Stimulated activated CD4-positive, alpha-beta T cell treated with anti-CD3 and anti-CD28 coated beads, Interleukin-4, amount 100 ng/mL, for 4 hours (primary cell): ENCODE measurements around the gene PHF21B.

ENCODE experiments used
- DNase-seq, 2 experiments: peaks; one replicate each; pipeline ENCODE4 v3.0.0-alpha.2; 2020

PHF21B gene

GRCh38 chr22:45010532-45010900 lies 711 bp upstream of the PHF21B start:
- DNase-seq, result no peak

GRCh38 chr22:45008751-45009605 lies 827 bp downstream of the PHF21B start:
- no peak for DNase-seq

DNA sequence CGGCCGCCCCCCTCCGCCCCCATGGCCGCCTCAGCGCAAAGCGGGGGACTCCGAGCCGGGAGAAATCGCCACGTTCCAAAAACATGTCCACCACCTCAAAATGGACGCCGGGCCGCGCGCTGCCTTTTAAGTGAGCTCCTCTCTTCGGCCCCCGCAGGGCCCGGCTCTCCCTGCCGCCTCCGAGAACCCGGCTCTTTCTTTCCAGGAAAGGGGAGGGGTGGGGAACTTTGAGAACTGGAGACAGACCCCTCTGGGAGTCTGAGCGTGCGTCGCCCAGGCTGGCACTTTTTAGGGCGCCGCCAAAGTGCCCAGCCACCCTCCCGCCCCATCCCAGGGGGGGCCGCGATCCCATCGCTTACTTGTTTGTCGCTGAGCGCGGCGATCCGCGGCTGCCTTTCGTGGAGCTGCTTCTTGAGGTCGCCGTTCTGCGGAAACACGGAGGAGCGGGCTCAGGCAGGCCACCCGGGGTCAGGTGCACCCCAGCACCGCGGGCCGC lies 1.6 kb downstream of the PHF21B start:
- DNase-seq, result no peak

GRCh38 chr22:45007391-45008185 lies 2.2 kb downstream of the PHF21B start:
- no peak for DNase-seq

- no peak for DNase-seq
Measured at GRCh38 chr22:45006964-45007390, 2.8 kb downstream of the PHF21B start.

DNA sequence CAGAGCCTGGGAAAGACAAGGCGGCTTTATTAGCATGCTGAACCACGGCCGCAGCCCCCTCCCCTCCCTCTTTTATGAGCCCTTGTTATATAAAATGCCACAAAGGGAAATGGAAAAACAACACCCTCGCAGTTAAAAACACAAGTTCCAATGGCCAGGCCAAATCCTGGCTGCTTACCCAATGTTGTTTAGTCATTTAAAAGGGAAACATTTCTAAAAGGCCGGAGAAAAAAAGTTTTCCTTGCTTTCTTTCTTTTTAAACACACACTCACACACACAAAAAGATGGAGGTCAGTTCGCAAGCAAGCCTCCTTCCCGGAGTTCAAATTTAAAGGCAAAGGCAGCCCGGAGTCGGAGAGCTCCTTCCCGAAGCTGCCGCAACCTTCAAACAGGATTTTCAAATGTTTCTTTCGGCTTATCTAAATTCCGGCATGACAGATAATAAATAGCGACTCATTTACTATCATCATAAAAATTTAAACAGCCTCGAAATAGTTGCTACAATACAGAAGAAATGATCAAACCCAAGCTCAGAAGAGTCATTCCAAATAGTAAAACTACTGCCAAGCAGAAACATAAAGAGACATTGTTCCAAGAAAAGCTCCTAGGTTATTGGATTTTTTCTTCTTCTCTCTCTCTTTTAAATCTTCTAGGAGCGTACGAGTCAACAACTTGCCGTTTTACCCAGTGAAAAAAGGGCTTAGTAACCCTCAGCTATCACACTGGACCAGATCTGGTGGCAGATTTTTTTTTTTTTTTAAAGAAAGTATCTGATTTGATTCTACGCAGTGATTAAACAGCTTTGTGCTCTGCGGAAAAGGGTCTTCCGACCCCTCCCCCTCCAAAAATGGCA lies 3.5 kb downstream of the PHF21B start:
- no peak for DNase-seq

GRCh38 chr22:45001653-45002052 lies 8.2 kb downstream of the PHF21B start:
- no peak for DNase-seq

DNA sequence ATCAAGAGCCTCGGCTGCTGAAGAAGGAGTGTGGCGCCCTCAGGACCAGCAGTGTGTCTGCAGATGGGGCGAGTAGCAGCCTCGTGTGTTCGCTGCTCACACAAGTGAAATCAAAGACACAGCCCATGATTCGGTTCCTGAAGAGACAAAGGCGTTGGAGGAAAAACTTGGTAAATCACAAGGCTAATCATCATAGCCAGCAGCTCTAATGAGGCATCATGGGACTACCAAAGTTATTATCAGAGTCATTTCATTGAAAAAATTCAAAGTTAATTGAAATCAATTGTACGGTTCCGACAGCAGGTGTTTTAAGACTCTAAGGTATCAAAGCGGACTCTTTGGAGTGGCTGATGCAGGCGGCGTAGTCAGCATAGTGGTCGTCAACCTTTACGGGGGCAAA lies 9.5 kb downstream of the PHF21B start:
- DNase-seq, result no peak

- DNase-seq, result no peak
Measured at GRCh38 chr22:44999687-45000086, 10.1 kb downstream of the PHF21B start.

GRCh38 chr22:44999231-44999630 lies 10.6 kb downstream of the PHF21B start:
- DNase-seq, result no peak

DNA sequence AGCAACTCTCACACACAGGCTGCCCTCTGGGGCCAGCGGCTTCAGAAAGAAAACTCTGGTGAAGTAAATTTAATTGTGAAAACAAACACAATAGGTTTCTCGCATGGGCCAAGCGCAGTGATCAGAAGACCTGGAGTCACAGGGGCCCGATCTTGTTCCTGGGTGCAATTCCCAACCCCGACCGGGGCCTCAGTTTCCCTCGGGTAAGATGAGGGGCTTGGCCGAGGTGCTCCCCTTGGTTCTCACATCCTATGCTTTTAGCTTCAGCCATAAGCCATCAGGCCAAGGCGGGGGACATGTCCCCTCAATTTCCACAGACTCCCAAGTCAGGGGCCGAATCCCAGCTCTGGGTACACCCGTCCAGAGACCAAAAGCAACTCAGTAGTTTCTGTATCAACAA lies 11.5 kb downstream of the PHF21B start:
- no peak for DNase-seq

DNA sequence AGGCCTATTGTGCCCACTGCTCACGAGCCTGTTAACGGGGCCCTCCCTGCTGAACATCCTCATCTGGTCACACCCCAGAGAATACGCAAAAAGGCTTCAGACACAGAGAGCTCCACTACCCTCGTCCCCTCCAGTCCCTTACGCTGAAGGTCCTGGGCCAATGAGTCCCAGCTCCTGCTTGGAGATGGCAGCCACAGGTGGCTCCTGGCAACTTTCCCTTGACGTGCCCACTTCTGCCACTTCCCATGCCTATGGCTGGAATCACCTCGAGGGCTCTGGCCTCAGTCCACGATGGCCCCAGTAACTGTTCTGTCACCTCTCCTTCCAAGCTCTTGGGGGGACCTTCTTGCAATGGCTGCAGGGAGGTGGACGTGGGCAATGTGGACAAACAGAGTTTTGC lies 12.7 kb downstream of the PHF21B start:
- no peak for DNase-seq

DNA sequence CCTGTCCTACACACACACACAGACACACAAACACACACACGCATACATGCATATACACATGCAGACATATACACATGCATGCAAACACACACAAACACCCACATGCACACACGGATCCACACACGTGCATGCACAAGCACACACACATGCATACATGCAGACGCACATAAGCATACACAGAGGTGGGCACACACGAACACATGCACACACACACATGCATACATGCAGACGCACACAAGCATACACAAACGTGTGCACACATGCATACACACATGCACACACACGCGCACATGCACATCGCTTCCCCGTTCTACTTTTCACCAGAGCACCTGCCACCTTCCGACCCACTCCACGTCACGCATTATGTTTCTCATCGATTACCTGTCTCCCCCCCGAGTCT lies 13.2 kb downstream of the PHF21B start:
- no peak for DNase-seq

DNA sequence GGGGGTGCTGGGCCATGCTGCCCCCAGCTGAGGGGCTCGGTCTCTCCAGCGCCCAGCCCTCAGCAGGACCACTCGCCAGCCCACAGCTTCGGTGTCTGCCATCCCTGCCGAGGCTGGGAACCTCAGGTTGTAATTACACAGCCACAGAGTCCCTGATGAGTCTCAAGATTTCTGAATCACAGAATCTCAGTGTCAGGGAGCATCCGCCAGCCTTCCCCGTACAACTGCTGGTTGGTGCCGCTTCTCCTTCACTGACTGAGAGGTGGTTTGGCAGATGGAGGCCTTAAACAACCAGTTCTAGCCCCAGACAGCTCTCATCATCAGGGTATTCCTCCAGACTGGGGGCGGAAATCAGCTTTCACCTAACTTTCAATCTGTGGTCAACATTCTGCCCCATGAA lies 13.7 kb downstream of the PHF21B start:
- DNase-seq, result no peak

DNA sequence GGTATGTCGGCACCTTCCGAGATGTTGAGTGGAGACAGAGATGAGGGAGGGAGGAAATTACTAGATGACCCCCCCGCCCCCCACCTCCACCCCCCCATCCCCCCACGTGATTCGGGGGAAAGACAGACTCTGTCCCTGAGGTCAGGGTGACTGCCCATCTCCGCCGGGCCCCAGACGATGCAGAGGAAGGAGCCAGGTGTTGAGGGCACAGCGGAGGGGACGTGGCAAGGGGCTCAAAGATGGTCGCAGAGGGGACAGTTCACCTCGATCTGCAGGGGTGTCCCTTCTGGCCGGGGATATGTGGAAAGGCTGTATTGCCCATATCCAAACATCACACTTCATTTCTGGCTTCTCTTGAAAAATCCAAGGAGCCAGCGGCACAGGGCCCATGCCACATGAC lies 14.1 kb downstream of the PHF21B start:
- no peak for DNase-seq

DNA sequence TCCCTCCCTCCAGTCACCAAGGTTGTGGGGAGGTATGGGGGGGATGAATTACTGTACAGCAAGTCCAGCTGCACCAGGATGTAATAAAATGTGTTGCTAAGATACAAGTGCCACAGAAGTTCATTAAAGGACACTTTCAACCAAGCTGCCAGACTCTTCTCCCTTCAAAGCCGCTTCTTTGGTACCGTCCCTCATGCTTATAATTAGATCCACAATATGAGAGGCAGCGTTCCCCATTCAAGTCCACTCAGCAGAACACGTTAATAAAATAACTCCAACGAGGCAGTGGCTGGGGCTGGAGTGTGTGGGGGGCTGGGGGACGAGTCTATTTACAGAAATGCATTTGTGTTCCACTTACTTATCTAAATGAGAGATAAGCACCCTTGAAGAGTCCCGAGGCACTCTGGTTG lies 14.7 kb downstream of the PHF21B start:
- DNase-seq, result no peak

DNA sequence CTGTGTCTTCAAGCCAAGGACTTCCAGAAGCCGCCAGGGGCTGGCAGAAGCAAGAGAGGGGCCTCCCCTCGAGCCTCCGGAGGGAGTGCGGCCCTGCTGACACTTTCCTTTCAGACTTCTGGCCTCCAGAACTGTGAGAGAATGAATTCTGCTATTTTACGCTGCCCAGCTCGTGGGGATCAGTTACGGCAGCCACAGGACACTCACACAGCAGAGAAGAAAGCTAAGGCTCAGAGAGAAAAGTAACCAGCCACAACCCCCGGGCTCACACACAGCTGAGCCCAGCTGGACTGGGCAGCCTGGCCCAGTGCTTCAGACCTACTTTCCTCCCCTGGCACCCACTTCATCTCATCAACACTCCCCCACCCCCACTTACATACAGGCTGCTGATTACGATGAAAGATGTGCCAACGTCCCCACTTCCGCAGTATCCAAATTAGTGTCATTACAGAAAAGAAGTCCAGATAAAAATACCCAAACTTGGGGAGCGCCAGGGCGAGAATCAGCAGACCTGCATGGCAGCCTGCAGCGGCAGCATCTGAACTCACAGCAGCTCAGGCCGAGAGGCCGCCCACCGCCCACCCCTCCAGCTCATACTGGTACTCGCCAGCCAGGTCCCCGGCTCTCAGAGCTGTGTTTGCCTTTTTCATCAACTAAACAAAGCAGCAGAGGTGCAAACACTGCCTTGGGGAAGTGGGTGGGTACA lies 15.3 kb downstream of the PHF21B start:
- DNase-seq, result no peak

GRCh38 chr22:44992166-44992565 lies 17.6 kb downstream of the PHF21B start:
- no peak for DNase-seq

DNA sequence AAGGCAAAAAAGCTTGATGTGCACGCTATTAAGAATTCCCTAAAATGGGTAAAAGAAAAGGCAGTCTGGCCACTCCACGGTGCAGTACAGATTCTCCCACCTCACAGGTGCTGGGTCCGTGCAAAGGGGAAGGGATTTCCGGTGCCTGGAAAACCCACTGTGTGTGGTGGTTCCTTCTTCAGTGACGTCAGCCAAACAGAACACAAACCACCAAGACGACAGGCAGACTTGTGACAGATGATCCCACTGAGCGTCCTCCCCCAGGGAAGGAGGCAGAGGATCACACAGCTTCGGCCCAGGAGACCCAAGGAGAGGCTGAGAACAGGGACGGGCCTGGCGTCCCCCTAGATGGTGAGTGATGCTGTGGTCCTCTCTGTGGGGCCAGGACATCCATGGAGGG lies 18.6 kb downstream of the PHF21B start:
- DNase-seq, result no peak

DNA sequence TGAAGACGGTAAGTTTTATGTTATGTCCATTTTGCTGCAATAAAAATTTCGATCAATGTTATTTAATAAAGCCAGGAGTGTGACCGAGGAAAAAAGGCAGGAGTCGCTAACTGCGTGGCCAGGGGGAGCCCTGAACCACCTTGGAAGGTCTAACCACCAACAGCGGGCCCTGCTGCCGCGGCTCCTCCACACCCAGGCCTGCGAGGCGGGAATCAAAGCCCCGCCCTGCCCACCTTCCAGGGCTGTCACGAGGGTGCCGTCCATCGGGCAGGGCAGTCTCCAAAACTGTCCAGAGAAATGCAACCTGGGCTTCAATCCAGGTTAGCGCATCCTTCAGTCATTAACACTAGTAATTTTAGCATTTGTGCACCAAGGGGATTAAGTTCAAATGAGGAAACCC lies 19.0 kb downstream of the PHF21B start:
- DNase-seq, result no peak

DNA sequence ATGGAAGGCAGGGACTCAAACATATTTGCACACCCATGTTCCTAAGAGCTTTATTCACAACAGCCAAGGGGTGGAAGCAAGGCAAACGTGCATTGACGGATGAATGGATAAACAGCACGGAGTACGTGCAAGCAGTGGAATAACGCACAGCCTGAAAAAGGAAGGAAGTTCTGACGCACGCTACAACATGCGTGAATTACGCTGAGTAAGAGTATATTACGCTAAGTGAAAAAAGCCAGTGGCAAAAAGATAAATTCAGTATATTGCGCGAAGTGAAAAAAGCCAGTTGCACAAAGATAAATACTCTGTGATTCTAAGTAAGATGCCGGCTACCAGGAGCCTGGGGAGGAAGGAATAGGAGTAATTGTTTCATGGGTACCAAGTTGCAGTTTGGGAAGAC lies 19.5 kb downstream of the PHF21B start:
- no peak for DNase-seq

DNA sequence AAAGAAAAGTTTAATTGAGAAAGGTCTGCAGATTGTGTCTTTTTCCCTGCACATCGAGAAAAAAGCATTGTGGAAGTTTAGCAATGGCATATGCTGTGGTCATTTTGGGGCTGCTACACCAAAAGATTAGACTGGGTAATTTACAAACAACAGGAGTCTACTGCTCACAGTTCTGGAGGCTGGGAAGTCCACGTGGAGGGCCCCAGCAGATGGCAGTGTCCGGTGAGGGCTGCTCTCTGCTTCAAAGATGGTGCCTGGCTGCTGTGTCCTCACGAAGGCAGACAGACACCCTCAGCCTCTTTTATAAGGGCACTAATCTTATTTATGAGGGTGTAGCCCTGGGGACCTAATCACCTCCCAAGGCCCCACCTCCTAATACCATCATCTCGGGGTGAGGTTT lies 21.1 kb downstream of the PHF21B start:
- no peak for DNase-seq

DNA sequence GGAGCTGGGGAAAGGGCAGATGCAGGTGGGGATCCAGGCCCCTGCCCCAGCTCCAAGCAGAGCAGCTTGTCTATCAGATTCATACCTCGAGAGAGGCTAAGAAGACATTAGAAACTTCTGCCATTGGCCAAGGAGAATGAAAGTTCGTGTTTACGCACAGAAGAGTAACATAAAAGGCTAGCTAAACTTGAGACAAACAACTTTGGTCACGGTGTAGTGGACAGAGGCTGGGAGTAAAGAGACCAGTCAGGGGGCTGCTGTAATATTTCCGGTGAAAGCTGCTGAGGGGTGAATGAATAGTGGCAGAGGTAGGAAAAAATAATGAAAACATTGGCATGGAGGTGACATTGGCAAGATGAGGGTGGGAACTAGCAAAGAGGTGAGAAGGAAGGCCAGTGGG lies 22.9 kb downstream of the PHF21B start:
- no peak for DNase-seq
